DMS53 treated with DMSO at 0.1 percent for 48 hours (cell line): Measurements from ENCODE around the gene HOXC4.

Experiments
- DNase-seq: peaks from one replicate; lab custom pipeline; 2025; ENCODE audit not compliant: unreplicated experiment; lab: John Stamatoyannopoulos, UW

Gene HOXC4

GRCh38 chr12:54015018-54015931 is 38.4 kb upstream of the HOXC4 start:
- DNase-seq: no peak

DNA sequence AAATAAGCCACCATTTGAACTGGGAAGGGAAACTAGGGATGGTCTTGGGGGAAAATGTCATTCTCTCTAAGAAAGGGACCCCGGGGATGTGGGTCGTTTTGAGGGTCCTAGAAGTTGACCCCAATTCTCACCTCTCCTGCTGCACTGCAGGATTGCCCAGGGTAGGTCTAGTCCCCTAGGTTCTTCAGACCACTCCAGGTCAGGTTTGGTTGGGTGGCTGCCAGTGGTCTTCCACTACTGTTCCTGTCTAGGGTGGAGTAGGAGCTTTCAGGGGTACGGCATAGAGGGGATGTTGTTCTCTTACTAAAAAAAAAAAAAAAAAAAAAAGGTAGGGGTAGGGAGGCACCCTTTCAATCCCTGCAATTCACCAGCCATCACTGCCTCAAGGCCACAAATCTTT is 37.6 kb upstream of the HOXC4 start:
- DNase-seq: no peak

GRCh38 chr12:54016478-54016964 is 37.1 kb upstream of the HOXC4 start:
- DNase-seq: no peak

DNA sequence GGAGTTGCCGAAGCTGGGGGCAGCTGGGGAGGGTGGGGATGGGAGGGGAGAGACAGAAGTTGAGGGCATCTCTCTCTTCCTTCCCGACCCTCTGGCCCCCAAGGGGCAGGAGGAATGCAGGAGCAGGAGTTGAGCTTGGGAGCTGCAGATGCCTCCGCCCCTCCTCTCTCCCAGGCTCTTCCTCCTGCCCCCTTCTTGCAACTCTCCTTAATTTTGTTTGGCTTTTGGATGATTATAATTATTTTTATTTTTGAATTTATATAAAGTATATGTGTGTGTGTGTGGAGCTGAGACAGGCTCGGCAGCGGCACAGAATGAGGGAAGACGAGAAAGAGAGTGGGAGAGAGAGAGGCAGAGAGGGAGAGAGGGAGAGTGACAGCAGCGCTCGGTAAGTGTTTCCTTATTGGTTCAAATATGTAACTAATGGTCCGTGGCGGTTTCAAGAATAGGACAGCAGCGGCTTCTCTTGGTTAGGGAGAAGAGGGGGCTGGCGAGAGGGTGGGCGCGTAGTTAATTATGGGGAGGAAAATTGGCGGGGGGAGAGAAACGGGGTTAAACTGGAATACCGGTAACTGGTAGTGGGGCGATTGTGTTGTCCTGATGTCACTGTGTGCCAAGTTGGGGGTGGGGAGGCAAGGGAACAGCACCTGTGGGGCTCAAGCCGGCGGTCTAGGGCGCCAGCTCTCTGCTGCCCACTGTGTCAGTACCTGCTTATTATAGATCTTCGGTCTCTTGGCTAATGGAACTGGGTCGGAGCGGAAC is 36.4 kb upstream of the HOXC4 start:
- peak; percentile 67 for DNase-seq

- DNase-seq: peak; percentile 67
These were observed 35.7 kb upstream of the HOXC4 start for GRCh38 chr12:54017878-54018467.

- DNase-seq: no peak
These were observed 35.1 kb upstream of the HOXC4 start for GRCh38 chr12:54018468-54018984.

DNA sequence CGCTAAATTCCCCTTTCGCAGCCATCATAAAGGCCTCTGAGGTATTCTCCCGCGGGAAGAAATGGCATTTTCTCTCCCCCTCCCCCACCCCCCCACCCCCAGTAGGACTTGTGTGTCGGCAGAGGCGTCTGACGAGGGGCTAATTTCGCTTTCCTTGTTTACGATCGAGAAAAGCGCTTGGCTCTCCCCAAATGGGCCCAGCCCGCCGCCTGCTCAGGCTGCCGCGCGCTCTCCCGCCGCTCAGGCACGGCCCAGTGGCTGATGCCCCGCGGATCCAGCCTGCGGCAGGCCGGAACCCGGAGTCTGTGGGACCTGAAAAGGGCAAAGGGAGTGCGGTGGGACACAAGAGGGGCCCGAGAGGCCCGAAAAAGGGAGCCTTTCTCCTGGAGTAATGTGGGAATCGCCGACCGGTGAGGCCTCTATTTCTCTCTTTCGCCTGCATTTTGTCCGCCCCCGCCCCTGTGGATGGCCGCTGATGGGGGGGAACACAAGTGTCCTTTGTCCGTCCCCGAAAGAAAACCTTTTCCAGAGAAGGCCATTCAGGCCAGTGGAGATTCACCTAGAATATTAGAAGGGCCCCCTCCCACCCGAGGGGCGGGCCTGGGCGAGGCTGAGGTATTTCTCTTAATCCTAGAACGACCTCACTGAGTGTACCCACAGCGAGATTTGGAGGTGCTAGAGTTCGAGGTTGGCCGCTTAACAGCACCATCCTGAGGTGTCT is 34.4 kb upstream of the HOXC4 start:
- no peak for DNase-seq

DNA sequence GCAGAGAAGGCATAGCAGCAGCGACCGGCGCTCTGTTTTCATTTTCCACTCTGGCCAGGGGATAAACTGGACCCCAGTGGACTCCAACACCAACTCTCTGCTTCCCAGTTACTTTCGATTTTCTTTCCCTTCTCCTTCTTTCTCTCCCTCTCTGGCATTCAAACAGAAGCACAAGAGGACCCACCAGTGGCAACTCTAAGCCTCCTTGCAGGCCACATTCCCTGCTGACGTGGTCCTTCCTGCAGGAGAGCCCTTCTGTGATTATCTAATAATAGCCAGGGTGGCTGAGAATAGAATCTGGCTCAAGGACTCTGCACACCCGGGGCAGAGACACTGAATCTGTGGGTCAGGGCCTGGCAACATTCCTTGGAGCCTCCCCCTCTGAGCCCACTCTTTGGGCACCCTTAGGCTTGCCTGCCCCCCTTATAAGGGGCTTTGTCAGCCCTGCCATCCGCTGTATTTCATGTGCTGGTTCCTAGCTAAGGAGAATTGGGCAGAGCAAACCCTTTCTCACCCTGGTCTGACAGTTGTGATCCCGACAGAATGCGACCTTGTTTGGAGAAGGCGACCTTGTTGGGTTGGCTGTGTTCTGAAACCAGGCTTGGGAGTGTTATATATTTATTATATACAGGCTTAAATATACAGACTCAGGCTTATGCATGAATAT is 33.6 kb upstream of the HOXC4 start:
- DNase-seq: no peak

- no peak for DNase-seq
These were observed 32.8 kb upstream of the HOXC4 start for GRCh38 chr12:54020591-54021405.

DNA sequence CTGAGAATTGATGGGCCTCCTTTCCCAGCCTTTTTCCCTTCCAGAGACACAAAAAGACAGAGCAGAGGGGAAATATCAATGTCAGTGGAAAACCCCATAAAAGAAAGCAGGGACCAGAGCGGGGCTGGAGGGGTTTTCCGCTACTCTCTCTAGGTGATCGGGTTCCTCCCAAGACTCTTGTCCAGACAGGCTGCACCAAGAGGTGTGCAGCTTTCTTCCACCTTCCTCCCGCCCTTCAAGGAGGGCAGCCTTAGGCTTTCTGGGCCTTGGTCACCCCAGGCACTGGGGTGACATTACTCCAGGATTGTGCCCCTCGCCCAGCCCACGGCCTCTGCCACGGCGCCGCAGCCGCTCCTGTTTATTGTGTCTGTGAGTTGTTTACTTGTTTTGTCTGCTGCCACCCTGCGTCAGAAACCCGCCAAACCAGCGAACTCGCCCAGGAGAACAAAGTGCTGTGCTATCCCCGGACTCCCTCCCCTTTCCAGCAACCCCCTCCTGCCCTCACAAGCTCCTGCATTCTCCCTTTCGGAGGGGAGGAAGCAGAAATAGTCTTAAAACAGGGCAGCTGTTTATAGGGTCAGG is 32.1 kb upstream of the HOXC4 start:
- DNase-seq: no peak

GRCh38 chr12:54022960-54023884 is 30.4 kb upstream of the HOXC4 start:
- DNase-seq: no peak

- no peak for DNase-seq
These were observed 29.5 kb upstream of the HOXC4 start for GRCh38 chr12:54024127-54024526.

GRCh38 chr12:54024581-54025305 is 28.9 kb upstream of the HOXC4 start:
- no peak for DNase-seq

DNA sequence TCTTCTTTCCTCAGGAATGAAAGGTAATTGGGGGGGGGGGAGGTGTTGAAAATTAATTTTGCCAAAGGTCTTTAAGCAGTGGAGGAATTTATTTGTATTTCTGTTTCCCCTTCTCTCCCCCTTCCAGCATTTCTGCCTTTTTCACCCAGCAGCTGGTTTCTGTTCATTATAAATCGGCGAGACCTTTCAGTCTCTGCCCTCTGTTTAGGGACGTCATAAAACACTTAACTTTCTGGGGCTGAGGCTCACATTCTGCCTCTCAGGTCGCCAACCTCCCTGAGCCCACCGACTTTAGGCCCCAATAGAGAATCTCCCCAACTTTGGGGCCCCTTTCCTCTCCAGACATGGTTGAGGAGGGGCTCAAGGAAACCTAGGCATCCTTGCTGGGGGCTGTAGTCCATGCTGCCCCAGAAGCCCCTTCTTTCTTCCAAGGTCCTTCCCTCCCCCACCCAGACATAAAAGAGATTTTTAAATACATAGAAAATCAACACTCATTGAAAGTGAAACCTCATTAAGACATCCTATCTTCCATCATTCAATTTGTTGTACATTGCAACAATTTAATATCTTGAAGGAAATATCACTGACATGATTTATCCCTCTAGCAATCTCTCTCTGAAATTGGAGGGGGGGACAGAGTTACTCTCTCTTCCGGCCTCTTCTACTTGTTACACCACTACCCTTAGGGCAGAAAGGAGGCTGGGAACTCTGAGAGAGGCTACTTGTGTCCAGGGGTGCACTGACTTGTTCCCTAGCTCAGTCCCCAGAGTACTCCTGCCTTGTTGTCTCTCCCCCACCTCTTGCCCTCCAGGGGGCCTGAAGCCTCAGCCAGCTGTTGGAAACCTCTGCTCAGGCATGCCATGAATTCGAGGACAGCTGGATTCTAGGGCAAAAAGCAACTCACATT is 27.9 kb upstream of the HOXC4 start:
- DNase-seq: no peak

GRCh38 chr12:54026640-54027441 is 26.8 kb upstream of the HOXC4 start:
- DNase-seq: no peak

GRCh38 chr12:54027442-54027786 is 26.2 kb upstream of the HOXC4 start:
- no peak for DNase-seq
